GM18526 (cell line): ENCODE data around the gene NME7.

ENCODE experiments used
- POLR2A ChIP-seq: IDR thresholded peaks from 3 replicates; pipeline ENCODE4 v1.6.1; 2011; ENCODE audit not compliant: insufficient read length; ENCODE audit errors: extremely low read depth

NME7 gene, protein sequence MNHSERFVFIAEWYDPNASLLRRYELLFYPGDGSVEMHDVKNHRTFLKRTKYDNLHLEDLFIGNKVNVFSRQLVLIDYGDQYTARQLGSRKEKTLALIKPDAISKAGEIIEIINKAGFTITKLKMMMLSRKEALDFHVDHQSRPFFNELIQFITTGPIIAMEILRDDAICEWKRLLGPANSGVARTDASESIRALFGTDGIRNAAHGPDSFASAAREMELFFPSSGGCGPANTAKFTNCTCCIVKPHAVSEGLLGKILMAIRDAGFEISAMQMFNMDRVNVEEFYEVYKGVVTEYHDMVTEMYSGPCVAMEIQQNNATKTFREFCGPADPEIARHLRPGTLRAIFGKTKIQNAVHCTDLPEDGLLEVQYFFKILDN

DNA sequence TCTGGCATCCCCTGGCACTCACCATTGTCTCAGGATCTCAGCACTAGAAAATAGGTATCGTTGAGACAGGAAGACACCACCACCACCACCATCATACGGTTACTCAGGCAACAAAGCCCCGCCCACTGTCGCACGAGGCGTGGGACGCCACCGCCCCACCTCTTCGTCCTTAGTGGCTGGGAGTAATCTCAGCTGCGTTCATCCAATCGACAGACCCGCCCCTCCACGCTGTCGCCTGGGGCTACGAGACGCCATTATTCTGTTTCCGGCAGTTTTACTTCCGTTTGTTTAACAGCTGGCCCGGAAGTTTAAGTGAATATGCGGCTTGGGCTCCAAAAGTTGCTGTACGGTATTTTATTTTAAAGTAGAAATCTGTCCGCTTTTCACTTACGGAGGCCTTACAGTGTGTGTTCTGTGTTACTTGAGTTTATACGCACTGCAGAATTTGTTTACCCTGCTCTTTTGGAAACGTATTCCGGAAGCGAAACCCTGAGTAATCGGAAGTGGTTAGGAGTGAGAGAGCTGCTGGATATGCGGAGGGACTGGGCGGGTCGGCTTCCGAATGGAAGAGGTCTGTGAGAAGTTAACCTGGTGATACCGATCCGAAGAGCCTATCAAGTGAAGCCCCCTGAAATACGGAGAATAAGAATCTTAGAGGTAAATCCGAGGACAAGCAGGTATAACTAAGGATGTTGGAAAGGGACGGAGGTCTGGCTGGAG is at the start of gene NME7, which contains the start of gene BLZF1:
NME7 (minus strand) TSS at position 112 of the 720 bp plus-strand sequence; CDS start at position 25, 87 bp downstream.
BLZF1 (plus strand) TSS at position 510 of the 720 bp plus-strand sequence. CDS start 1,328 bp downstream, outside the sequence.
- TF ChIP-seq POLR2A, result no peak

DNA sequence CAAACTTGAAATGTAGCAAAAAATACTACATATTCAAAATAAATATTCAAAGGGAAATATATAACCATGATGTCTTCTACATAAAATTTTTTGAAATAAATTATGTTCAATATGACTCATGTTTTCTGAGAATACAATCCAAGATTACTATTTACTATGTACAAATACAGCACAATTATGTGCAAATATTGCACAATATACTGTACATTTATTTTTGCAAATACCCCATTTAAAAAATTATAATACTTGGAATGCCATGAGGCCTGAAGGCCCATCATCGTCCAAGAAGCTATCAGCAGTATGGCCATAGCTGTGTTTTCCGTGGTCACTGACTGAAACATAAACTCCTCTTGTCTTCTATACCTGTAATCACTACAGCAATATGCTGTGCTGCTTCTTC is 47.4 kb upstream of the NME7 start:
- TF ChIP-seq POLR2A, result no peak

DNA sequence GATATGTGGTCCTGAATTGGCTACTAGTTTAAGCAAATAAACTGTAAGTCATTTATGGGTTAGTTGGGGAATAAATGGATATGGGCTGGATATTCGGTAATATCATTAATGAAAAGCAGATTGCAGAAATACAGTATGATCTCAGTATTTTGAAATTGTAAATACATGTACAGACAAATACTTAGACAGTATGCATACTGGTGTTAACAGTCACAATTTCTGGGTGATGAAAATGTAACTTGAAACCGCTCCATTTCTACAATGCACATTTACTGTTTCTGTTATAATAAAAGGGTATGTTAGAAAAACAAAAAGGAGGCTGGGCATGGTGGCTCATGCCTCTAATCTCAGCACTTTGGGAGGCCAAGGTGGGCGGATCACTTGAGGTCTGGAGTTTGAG is 28.4 kb upstream of the NME7 start:
- TF ChIP-seq POLR2A, result no peak

DNA sequence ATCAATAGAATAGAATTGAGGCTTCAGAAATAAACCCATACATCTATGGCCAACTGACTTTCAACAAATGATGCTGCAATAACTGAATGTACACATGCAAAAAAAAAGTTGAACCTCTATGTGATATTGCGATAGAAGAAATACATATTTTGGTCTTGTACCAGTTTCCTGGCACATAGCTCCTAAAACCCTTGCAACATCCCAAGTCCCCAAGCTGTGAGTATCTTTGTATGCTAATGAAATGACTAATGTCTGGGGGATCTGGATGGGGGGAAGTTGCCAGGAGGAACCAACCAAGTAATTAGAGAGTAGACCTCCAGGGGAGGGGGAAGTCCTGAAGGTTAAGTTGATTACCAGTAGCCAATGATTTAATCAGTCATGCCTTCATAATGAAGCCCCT is 24.8 kb upstream of the NME7 start:
- TF ChIP-seq POLR2A, result no peak

DNA sequence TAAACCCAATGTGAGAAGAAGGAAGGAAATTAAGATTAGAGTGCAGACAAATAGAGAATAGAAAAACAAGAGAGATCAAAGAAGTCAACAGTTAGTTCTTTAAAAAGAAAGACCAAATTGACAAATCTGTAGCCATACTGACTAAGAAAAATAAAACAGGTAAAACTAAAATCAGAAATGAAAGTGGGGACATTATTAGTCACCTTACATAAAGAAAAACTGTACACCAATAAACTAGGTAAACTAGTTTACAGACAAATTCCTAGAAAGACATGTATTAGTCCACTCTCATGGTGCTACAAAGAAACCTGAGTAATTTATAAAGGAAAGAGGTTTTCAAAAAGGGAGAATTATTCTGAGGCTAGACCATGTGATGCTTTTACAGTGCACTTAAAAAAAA is 22.7 kb upstream of the NME7 start:
- TF ChIP-seq POLR2A, result no peak

DNA sequence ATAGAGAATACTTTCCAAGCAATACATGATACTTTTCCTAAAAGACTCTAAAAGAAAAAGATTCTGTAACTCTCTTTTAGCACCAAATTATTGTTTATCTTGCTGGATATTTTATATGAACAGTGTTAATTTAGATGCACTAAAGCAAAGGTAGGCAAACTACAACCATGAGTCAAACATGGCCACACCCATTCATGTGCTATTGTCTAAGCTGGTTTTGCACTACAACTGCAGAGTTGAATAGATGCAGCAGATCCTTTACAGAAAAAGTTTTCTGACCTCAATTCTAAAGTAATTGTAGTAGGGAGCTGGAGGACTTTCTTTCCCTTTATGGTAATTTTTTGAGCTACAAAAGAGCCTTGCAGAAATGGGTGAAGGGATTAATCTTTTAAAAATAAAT is 19.8 kb upstream of the NME7 start:
- no peak for TF ChIP-seq POLR2A

DNA sequence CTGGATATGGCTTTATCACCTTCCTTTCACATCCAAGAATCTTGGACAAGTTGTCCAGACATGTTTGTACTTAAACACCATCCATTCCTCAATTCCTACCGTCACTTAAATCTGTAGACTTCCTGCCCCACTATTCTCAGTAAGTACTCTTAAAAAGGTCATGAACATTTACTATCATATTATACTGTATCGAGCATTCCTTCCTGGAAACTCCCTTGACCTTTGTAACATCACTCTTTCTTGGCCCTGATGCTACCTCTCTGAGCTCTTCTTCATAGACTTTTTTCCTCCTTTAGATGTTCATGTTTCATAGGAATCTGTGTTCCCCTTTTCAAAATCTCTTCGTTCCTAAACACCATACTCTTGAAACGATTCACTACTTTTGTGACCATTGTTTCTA is 15.9 kb upstream of the NME7 start:
- TF ChIP-seq POLR2A, result no peak

DNA sequence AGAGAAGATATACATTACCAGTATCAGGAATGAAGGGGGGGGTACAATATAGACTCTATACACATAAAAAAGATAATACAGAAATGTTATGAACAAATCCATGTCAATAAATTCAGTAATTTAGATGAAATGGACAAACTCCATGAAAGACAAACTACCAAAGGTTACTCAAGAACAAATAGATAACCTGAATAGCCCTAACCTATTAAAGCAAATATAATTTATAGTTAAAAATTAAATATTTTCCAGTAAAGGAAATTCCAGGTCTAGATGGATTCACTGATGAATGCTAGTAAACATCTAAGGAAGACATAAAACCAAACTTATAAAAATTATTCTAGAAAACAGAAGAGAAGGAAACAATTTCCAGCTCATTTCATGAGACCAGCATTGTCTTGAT is 13.6 kb upstream of the NME7 start:
- TF ChIP-seq POLR2A, result no peak

DNA sequence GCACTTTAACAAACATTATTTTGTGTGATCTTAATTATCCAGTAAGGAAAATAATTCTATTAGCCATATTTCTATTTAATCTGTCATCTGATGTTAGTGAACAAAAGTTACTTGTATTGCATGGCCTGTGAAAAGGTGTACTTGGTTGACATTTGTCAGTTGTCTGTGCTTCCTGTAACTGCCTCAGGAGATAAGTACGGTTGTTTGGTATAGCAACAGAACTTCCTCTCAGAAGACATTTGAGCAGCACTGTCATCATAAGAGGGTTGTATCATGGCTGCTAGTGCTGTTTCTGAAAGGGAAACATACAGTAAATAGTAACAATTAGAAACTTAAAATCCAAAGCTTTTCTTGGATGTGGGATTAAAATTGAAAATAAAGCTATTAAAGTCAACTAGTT is 3.8 kb upstream of the NME7 start:
- no peak for TF ChIP-seq POLR2A

DNA sequence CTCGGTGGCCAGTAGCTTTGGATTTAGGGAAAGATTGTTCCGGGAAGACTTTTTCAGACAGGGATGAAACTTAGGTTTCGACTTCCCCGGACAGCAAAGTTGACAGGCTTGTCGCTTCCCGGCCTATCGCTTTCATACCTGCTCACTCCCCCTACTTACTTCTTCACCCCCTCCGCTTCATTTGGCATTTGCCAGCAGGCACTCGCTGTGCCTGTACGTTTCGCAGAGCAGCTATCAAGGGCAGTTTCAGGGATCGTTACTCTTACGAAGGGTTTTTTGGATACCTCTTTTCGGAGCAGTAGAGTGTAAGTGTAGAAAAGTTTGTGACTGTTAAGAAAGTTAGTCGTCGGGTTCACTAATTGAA is 791 bp upstream of the NME7 start:
- no peak for TF ChIP-seq POLR2A

DNA sequence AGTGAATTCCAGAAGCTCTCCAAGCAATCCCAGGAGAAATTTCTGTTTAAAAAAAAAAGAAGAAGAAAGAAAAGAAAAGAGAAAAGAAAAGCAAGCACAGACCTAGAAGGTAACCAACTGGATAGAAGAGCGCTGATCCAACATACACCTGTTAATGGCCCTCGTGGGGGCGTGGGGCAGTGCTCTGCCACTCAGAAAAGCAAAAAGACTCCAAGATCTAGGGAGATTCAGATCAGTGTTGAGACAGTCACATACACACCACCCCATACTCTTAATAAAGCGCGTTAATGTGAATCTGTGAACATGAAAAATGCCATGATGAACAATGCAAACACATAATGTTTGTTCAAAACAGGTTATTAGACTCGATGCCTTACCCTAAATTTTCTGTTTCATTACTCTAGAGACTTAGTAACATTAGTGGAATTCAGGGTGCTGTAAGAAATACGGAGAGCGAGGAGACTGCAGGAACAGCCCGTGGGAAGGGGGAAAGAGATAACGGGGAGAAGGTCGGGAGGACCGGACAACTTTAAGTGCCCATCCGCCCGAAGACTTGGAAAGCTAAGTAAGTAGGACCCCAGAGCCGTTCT is 406 bp downstream of the NME7 start:
- no peak for TF ChIP-seq POLR2A

DNA sequence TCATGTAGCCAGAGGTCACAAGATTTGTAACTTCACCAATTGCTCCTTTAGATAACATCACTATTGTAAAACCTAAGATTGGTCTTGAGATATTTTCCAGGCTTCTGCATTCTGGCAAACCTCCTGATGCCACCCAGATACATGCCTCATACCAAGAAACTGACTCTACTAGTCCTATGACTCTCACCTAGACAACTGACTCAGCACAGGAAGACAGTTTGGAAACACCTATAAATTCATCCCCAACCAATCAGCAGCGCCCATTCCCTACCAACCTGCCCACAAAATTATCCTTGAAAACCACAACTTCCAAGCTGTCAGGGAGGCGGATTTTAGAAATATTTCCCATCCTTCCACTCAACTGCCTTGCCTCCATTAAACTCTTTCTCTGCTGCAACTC is 2.6 kb downstream of the NME7 start:
- TF ChIP-seq POLR2A, result no peak

DNA sequence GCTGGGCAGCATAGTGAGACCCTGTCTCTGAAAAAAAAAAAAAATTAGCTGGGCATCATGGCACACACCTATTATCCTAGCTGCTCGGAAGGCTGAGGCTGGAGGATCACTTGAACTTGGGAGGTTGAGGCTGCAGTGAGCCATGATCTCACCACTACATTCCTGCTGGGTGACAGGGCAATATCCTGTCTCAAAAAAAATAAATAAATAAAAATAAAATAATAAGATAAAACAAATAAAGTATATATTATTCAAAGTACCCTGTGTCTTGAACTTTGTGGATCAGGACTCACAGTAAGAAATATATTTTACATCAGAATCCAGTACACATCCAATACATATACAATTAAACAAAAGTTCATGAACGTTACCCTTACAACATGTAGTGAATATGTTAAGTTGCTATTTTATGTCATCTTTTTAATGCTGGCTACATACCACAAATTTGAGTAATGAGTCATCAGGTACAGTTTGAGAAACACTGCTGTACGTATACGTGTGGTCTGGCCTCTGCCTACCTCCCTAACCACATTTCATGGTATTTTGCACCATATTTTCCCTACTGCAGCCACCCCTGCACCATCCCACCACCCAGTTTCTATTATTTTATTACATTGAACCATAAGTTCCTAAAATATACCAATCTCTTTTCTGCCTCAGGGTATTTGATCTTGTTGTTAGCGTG is 4.4 kb downstream of the NME7 start:
- no peak for TF ChIP-seq POLR2A

DNA sequence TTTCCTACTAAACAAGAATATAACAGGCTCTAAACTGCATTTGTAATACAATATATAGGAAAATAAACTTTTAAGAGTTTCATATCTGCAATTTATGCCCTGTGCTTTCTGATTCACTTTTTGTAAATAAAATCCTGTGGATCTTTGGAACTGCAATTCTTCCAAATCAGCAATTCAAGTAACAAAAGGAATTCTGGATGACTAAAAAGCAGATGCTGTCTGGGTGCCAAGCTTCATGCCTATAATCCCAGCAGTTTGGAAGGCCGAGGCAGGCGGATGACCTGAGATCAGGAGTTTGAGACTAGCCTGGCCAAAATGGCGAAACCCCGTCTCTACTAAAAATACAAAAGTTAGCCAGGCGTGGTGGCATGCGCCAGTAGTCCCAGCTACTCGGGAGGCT is 6.3 kb downstream of the NME7 start:
- TF ChIP-seq POLR2A, result no peak

DNA sequence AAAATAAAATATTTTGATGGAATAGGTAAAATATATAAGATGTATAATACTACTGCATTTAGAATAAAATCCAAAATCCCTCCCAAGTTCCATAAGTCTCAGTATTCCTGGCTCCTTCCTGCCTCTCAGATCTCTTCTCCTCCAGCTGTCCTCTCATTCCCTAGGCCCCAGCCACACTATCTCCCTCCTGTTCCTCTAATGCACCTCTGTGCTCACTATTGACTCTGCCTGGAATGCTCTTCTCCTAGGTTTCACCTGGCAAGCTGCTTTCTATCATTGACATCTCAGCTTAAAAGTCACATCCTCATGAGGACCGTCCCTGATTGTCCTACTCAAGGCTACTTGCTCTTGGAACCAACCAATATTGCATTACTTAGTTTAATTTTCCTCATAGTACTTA is 7.2 kb downstream of the NME7 start:
- TF ChIP-seq POLR2A, result no peak

DNA sequence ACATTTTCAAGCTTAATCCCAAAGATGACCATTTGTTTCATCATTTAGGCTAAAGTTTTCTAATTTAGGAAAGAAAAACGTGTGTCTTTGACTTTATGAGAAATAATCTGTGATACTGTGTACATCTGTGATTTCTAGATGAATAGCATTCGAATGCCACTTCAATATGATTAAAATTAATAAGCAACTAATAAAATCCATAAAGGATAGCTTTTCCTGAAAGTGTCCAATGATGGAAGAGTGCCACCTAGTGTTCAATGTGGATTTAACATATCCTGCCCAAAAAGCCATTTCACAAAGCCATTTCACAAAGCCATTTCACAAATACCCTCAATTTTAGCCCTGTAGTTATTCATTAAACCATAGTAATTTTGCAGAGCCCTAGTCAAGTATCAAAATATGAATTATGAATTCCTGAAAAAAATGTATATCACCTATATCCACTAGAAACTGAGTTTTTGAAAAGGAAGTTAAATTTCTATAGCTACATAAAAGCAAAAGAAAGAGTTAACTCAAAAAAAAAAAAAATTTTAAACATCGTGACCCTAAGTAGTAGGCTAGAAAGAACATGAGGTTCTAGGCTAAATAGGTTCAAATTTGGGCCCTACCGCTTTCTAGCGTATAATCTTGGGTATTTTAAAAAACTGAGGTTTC is 19.1 kb downstream of the NME7 start:
- TF ChIP-seq POLR2A, result no peak
